Measurements from ENCODE around the gene STXBP5. TPM values are rescaled to one million over a fixed set of nuclear protein-coding genes. Genes with fewer than 3 reads are reported as not detected.

The STXBP5 gene
- total and polyA plus RNA-seq, 9 of the 15 experiments (the other 6 are each of a cell fraction or from before 2014, with no cell fraction given): 23.3 to 172 (median 71.5) TPM

DNA sequence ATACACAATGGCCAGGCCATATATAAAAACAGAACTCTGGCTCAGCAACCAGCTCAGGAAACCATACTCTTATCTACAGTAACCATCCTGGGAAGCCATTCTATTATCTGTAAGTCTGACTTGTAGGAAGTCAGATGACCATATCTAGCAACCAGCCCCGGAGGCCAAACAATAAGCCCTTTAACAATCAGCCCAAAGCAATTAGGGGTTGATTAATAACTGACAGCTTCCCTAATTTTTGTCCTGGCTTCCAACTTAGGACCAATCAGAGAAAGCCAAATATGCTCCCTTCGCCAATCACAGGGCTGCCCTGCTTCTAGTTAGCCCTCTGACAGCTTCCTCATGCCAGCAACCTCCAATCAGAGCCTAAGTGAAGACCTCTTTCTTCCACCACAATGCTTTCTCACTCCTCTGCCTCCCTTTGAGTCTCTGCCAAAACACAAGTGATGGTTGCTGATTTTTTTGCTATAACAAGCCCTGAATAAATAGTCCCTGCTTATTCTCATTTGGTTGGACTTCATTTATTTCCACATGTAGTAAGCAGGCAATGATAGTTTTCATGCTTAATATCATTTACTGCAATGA, 37.8 kb upstream of the STXBP5 start (continued):
- TF ChIP-seq NONO (IDR thresholded peaks at IDR 0.05; ENCODE audit: low read depth in 2 of 2, low read length in 1 of 2): no peak; a peak in 1 of 4 replicates
- TF ChIP-seq NFXL1 (CRISPR knock-in tag; IDR thresholded peaks at IDR 0.05): no peak
- TF ChIP-seq KAT8 (IDR thresholded peaks at IDR 0.05; ENCODE audit: low read depth): no peak
- TF ChIP-seq ZNF212 (CRISPR knock-in tag; IDR thresholded peaks at IDR 0.05): no peak
- TF ChIP-seq NR2C2 (CRISPR knock-in tag; IDR thresholded peaks at IDR 0.05): no peak
- peak; percentile 36 for TF ChIP-seq NR2C2 (tag; IDR thresholded peaks at IDR 0.05)
- TF ChIP-seq RBM25 (IDR thresholded peaks at IDR 0.05; ENCODE audit: low read depth, low read length, severe bottlenecking): peak; percentile 81
- TF ChIP-seq JUN (IDR thresholded peaks at IDR 0.05; ENCODE audit: borderline replicate concordance, low read depth, low read length): peak; percentile 60; the same call in 1 of the 2 replicates
- TF ChIP-seq JUN (CRISPR knock-in tag; IDR thresholded peaks at IDR 0.05; ENCODE audit: borderline replicate concordance): no peak
- no peak for TF ChIP-seq NR4A1 (CRISPR knock-in tag; IDR thresholded peaks at IDR 0.05)
- peak; percentile 57; the same call in 1 of the 2 replicates for TF ChIP-seq NR4A1 (tag; IDR thresholded peaks at IDR 0.05)
- 0 out of 2 replicates have a peak, but pooled peaks have one; percentile 32 for TF ChIP-seq ESRRA (IDR thresholded peaks at IDR 0.05; ENCODE audit: borderline replicate concordance, low read depth)
- TF ChIP-seq, protein P1, sequence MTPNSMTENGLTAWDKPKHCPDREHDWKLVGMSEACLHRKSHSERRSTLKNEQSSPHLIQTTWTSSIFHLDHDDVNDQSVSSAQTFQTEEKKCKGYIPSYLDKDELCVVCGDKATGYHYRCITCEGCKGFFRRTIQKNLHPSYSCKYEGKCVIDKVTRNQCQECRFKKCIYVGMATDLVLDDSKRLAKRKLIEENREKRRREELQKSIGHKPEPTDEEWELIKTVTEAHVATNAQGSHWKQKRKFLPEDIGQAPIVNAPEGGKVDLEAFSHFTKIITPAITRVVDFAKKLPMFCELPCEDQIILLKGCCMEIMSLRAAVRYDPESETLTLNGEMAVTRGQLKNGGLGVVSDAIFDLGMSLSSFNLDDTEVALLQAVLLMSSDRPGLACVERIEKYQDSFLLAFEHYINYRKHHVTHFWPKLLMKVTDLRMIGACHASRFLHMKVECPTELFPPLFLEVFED (CRISPR knock-in tag; conservative IDR thresholded peaks at IDR 0.05): no peak
- TF ChIP-seq TSC22D4 (tag; IDR thresholded peaks at IDR 0.05): no peak
- 0 out of 2 replicates have a peak, but pooled peaks have one; percentile 16 for TF ChIP-seq SP1 (CRISPR knock-in tag; IDR thresholded peaks at IDR 0.05)
- TF ChIP-seq CHAMP1 (IDR thresholded peaks at IDR 0.05): peak; percentile 99
- peak; percentile 89 for TF ChIP-seq SMARCA4 (IDR thresholded peaks at IDR 0.05)
- TF ChIP-seq ZNF707 (CRISPR knock-in tag; conservative IDR thresholded peaks at IDR 0.05): no peak
- TF ChIP-seq ZNF512 (tag; IDR thresholded peaks at IDR 0.05): no peak
- peak; percentile 46; the same call in 1 of the 2 replicates for TF ChIP-seq MYC (IDR thresholded peaks at IDR 0.05; ENCODE audit: low read depth, low read length)
- TF ChIP-seq MYC (CRISPR knock-in tag; IDR thresholded peaks at IDR 0.05; ENCODE audit: borderline replicate concordance, low read depth): no peak
- no peak for TF ChIP-seq JUNB (CRISPR knock-in tag; conservative IDR thresholded peaks at IDR 0.05)
- no peak for TF ChIP-seq ZNF354B (CRISPR knock-in tag; IDR thresholded peaks at IDR 0.05)
- no peak for TF ChIP-seq HNRNPL (IDR thresholded peaks at IDR 0.05; ENCODE audit: low read depth, low read length)
- TF ChIP-seq LCOR (CRISPR knock-in tag; IDR thresholded peaks at IDR 0.05): peak; percentile 91
- TF ChIP-seq ZNF79 (CRISPR knock-in tag; IDR thresholded peaks at IDR 0.05; ENCODE audit: low read depth): no peak

All from K562 (cell line).